ENCODE measurements around the gene SYT7. TPM values are rescaled to one million over a fixed set of nuclear protein-coding genes. Genes with fewer than 3 reads are reported as not detected.

Gene SYT7
- total and polyA plus RNA-seq, 2 donors (not counting 1 experiment from before 2014, with no cell fraction given) = not detected

DNA sequence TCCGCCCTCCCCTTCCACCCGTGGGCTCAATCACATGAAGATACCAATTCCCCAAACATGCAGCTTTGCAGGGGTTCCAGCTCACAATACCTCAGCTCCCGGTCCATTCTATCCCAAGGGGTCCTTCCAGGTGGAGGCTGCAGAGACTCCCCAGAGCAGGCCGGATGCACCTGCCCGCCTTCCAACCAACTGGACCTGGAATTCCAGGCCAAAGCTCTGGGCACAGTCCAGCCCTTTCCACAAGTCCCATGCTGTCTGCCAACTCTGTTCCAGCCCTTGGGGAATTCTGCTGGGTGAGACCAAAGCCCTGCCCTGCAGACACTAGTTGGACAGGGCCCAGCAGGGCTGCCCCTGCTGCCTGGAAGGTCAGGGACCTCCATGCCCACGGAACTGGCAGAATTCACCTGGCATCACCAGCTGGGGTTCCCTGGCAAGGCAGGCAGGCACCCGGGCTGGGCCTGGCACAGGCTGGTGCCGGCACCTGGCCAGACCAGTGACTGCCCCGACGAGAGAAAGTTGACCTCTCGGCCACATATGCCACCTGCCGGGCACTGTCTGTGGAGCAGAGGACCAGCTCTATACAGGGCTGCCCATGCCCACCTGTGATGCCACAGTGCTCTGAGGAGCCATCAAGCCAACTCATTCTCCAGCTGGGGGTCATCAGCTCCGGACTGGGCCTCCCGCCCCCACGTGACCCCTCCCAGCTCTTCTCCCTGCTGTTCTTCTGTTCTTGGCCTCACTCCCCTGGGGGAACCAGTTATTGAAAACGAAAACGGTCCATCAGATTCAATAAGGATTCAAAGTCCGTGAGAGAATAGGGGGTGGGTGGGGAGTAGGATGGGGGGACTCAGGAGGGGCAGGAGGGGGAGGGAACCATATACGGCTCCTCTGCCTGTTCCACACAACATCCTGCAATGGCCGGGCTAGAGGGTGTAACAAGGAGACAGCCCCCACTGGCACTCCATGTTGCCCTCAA lies 4.7 kb downstream of the SYT7 start:
- peaks cover 8% of the 10 kb centered on the region for H3K4me1 Mint-ChIP-seq

More for the DNA sequence above, 4.7 kb downstream of the SYT7 start:
- ChIA-PET CTCF (interaction anchor here (0.9 to 1.0 kb wide), 2 partner anchors 9 to 12 kb away, joined by 4 read pairs; no protein-coding TSS in a partner anchor), POLR2A (no interaction called here)
- H3K79me2 ChIP-seq (ENCODE audit: control insufficient read depth, insufficient read depth, low read length) = no peaks in the 10 kb centered on the region
- Mint-ChIP-seq H3K9me3 (ENCODE audit: insufficient read depth) (no peaks in the 10 kb centered on the region), H3K27ac (no peak overlapping the region), H3K4me3 (no peak overlapping the region), H3K27me3 (peaks cover 46% of the 10 kb centered on the region)
- no peak overlapping the region for H3K4me3 ChIP-seq (ENCODE audit: control extremely low read depth in 1 of 5, extremely low read depth in 1 of 5, insufficient read depth in 1 of 5, low read depth in 2 of 5, low read length in 4 of 5)
- no peak overlapping the region for H2AFZ ChIP-seq (ENCODE audit: insufficient read depth, low read depth, low read length, poor library complexity, severe bottlenecking)
- H3K36me3 ChIP-seq (replicated peaks in 1 of 2; ENCODE audit: control extremely low read depth in 1 of 2, control insufficient read depth in 1 of 2, extremely low read depth in 1 of 2, insufficient read depth in 2 of 2, low read length in 1 of 2) = no peaks in the 10 kb centered on the region
- ATAC-seq (ENCODE audit: low read depth) (no peak), DNase-seq (no peak)
- H3K27ac ChIP-seq (ENCODE audit: low read length in 2 of 2) = no peak overlapping the region
- intact Hi-C loops (cut with micrococcal nuclease) = no loop called here
- peaks cover 0 to 11% (median 0%) of the 10 kb centered on the region in 3 donors for H3K9me3 ChIP-seq (ENCODE audit: control extremely low read depth in 1 of 3, control insufficient read depth in 2 of 3, insufficient read depth in 1 of 3, low read length in 2 of 3)
- no peak overlapping the region for H3K9ac ChIP-seq (ENCODE audit: low read length)
- H3K4me1 ChIP-seq (ENCODE audit: control insufficient read depth in 2 of 2, insufficient read depth in 2 of 2, low read length in 2 of 2) = peaks cover 7 to 9% of the 10 kb centered on the region in 2 donors
- H4K20me1 ChIP-seq (ENCODE audit: control insufficient read depth, insufficient read depth, low read length, poor library complexity, severe bottlenecking) = no peaks in the 10 kb centered on the region
- TF ChIP-seq CTCF (IDR thresholded peaks at IDR 0.05) = no peak
- no peak for TF ChIP-seq EZH2 (IDR thresholded peaks at IDR 0.05; ENCODE audit: borderline replicate concordance, insufficient read depth, low read depth, low read length, poor library complexity, severe bottlenecking)
- H3K27me3 ChIP-seq (replicated peaks in 1 of 4; ENCODE audit: control extremely low read depth in 1 of 4, control insufficient read depth in 3 of 4, insufficient read depth in 4 of 4, low read length in 3 of 4) = peaks cover 0 to 35% (median 10%) of the 10 kb centered on the region in 4 experiments
- no peak overlapping the region for H3K4me2 ChIP-seq (replicated peaks; ENCODE audit: low read depth, low read length, poor library complexity, severe bottlenecking)
- WGBS (ENCODE audit: insufficient coverage) = 89% methylated on average over 17 of the region's 20 CpGs
